Neuronal stem cell (in vitro differentiated cells): ENCODE results near the gene CORIN.

Experiments used
- DNase-seq: peaks from one replicate; pipeline ENCODE4 v3.0.0-alpha.2; 2013; ENCODE audit warnings: low spot score
- H2AFZ ChIP-seq: one replicate; pipeline ENCODE4 v1.6.1; 2013; ENCODE audit warnings: mild to moderate bottlenecking, low read length, inconsistent platforms
- H2AK5ac ChIP-seq: 2 replicates; pipeline ENCODE4 v1.6.1; 2013; ENCODE audit warnings: low read depth, mild to moderate bottlenecking, inconsistent platforms, low read length, moderate library complexity, mixed read lengths
- H2BK120ac ChIP-seq: 2 replicates; pipeline ENCODE4 v1.6.1; 2013; ENCODE audit warnings: low read depth, mild to moderate bottlenecking, inconsistent platforms, low read length, moderate library complexity, mixed read lengths
- H2BK12ac ChIP-seq: one replicate; pipeline ENCODE4 v1.6.1; 2013; ENCODE audit warnings: low read length, inconsistent platforms
- H2BK15ac ChIP-seq: 2 replicates; pipeline ENCODE4 v1.6.1; 2013; ENCODE audit warnings: mild to moderate bottlenecking, low read length, inconsistent platforms, mixed read lengths
- H2BK5ac ChIP-seq: one replicate; pipeline ENCODE4 v1.6.1; 2013; ENCODE audit warnings: inconsistent platforms, mild to moderate bottlenecking, low read length, moderate library complexity
- H3K14ac ChIP-seq: one replicate; pipeline ENCODE4 v1.6.1; 2013; ENCODE audit warnings: low read length, inconsistent platforms
- H3K18ac ChIP-seq: 2 replicates; pipeline ENCODE4 v1.6.1; 2013; ENCODE audit warnings: low read length, inconsistent platforms
- H3K23ac ChIP-seq: 2 replicates; pipeline ENCODE4 v1.6.1; 2013; ENCODE audit warnings: low read depth, mild to moderate bottlenecking, mixed read lengths, low read length, inconsistent platforms; ENCODE audit not compliant: poor library complexity
- H3K27ac ChIP-seq: replicated peaks from 3 replicates; pipeline ENCODE4 v1.5.1; 2013; ENCODE audit warnings: low read length, inconsistent platforms
- H3K27me3 ChIP-seq, 3 experiments: 2 replicates each; pipeline ENCODE4 v1.6.1; 2013; ENCODE audit warnings: low read length in 3 of 3, mild to moderate bottlenecking in 2 of 3, inconsistent platforms in 1 of 3, low read depth in 1 of 3, mixed read lengths in 1 of 3, moderate library complexity in 1 of 3; ENCODE audit not compliant: control insufficient read depth in 3 of 3, insufficient read depth in 3 of 3
- H3K36me3 ChIP-seq, 2 donors: replicated peaks in 1 of 2; 2 replicates each; pipeline ENCODE4 v1.6.1; 2013; ENCODE audit warnings: low read length in 2 of 2; ENCODE audit not compliant: control insufficient read depth in 2 of 2, insufficient read depth in 2 of 2
- H3K4ac ChIP-seq: 2 replicates; pipeline ENCODE4 v1.6.1; 2013; ENCODE audit warnings: inconsistent platforms, mild to moderate bottlenecking, low read length, moderate library complexity
- H3K4me1 ChIP-seq, 2 donors: 1 replicate in 1 of 2; 2 replicates in 1 of 2; pipeline ENCODE4 v1.6.1; 2013; ENCODE audit warnings: low read length in 2 of 2, low read depth in 1 of 2; ENCODE audit not compliant: control insufficient read depth in 2 of 2, insufficient read depth in 1 of 2
- H3K4me2 ChIP-seq: one replicate; pipeline ENCODE4 v1.6.1; 2013; ENCODE audit warnings: mild to moderate bottlenecking, low read length, inconsistent platforms; ENCODE audit not compliant: insufficient read depth, poor library complexity, severe bottlenecking
- H3K4me3 ChIP-seq, 2 donors: 2 replicates each; pipeline ENCODE4 v1.5.1; 2013; ENCODE audit warnings: low read length in 2 of 2, mild to moderate bottlenecking in 2 of 2, inconsistent platforms in 1 of 2, moderate library complexity in 1 of 2
- H3K79me1 ChIP-seq: one replicate; pipeline ENCODE4 v1.6.1; 2013; ENCODE audit warnings: low read depth, mild to moderate bottlenecking, inconsistent platforms, low read length, moderate library complexity
- H3K9ac ChIP-seq: one replicate; pipeline ENCODE4 v1.6.1; 2013; ENCODE audit warnings: mild to moderate bottlenecking, low read depth, low read length, inconsistent platforms; ENCODE audit not compliant: poor library complexity
- H3K9me3 ChIP-seq, 2 donors: replicated peaks in 1 of 2; 2 replicates each; pipeline versions ENCODE3 to v1.6.1; 2013; ENCODE audit warnings: low read length in 2 of 2, mild to moderate bottlenecking in 2 of 2, inconsistent platforms in 1 of 2, low read depth in 1 of 2, mixed read lengths in 1 of 2, moderate library complexity in 1 of 2; ENCODE audit not compliant: control insufficient read depth in 2 of 2, insufficient read depth in 1 of 2
- H4K8ac ChIP-seq: one replicate; pipeline ENCODE4 v1.6.1; 2013; ENCODE audit warnings: low read depth, mild to moderate bottlenecking, inconsistent platforms, low read length, moderate library complexity
- H4K91ac ChIP-seq: one replicate; pipeline ENCODE4 v1.6.1; 2013; ENCODE audit warnings: low read length, low read depth, mild to moderate bottlenecking, inconsistent platforms; ENCODE audit not compliant: poor library complexity
- WGBS, 2 donors: extraction: QIAGEN DNeasy Blood & Tissue Kit; methylation state at CpG; one replicate each; pipeline ENCODE4 v1.1.7; 2013; ENCODE audit warnings: missing lambda C conversion rate in 2 of 2, mixed read lengths in 1 of 2; ENCODE audit not compliant: insufficient read length in 2 of 2, insufficient replicate concordance in 1 of 2; ENCODE audit errors: extremely low coverage in 2 of 2; 5-methylcytosine and 5-hydroxymethylcytosine counted together

The CORIN gene

DNA sequence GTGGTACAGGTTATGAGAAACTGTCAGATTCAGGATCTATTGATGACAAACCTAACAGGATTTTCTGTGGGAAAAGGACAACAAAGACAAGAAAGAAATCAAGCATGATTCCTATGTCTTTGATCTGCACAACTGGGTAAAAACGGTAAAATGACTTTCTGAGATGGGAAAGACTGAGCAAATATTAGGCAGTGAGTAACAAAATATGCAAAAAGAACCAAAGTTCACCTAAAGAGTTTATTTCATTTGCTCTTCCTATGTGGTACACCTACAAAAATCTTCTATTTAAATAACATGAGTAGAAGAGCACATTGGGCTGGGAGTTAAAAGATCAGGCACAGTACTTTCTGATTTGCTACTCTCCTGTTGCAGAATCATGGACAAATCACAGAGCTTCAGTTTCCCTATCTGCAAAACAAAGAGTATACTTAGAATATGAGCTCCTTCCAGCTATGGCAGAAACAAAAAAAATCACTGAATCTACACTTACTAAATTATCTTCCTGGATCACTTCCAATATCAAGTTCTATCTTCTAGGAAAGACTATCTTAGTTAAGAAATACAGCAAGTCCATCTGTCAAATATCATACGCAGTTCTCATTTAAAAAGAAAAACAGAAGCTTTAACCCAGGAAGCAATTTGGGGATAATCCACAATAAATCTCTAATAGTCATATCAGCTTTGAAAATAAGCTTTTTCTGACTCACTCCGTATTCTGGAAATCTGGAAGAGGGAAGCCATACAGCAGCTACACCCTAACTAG, 39.1 kb upstream of the CORIN start:
- H2BK120ac ChIP-seq: no peak overlapping the region
- no peak overlapping the region for H2AFZ ChIP-seq
- H3K23ac ChIP-seq: no peak overlapping the region
- no peak overlapping the region for H3K4me2 ChIP-seq
- H2BK12ac ChIP-seq: no peak overlapping the region
- H3K14ac ChIP-seq: no peak overlapping the region
- H2AK5ac ChIP-seq: no peak overlapping the region
- peaks cover 12 to 90% of the 10 kb centered on the region in 2 donors for H3K36me3 ChIP-seq
- WGBS, 2 donors: no CpG with 5 or more reads among the region's 3 CpGs
- H3K4ac ChIP-seq: no peak overlapping the region
- H3K27me3 ChIP-seq: no peaks in the 10 kb centered on the region
- no peak overlapping the region for H4K91ac ChIP-seq
- no peak overlapping the region for H3K18ac ChIP-seq
- no peak overlapping the region for H2BK5ac ChIP-seq
- no peak overlapping the region for H3K4me3 ChIP-seq
- H3K9ac ChIP-seq: no peak overlapping the region
- H3K4me1 ChIP-seq: no peaks in the 10 kb centered on the region
- no peaks in the 10 kb centered on the region for H3K79me1 ChIP-seq
- no peak for DNase-seq
- peaks cover 1 to 23% of the 10 kb centered on the region in 2 donors for H3K9me3 ChIP-seq
- no peak overlapping the region for H3K27ac ChIP-seq
- no peak overlapping the region for H4K8ac ChIP-seq
- no peak overlapping the region for H2BK15ac ChIP-seq

GRCh38 chr4:47876310-47876709, 38.4 kb upstream of the CORIN start:
- H4K8ac ChIP-seq: no peak overlapping the region
- no peaks in the 10 kb centered on the region for H3K4me1 ChIP-seq
- H3K9ac ChIP-seq: no peak overlapping the region
- no peak overlapping the region for H2BK15ac ChIP-seq
- H3K4me2 ChIP-seq: no peak overlapping the region
- no peak overlapping the region for H3K23ac ChIP-seq
- peaks cover 1 to 23% of the 10 kb centered on the region in 2 donors for H3K9me3 ChIP-seq
- H3K36me3 ChIP-seq: peaks cover 12 to 90% of the 10 kb centered on the region in 2 donors
- no peak overlapping the region for H2AK5ac ChIP-seq
- H3K4me3 ChIP-seq: no peak overlapping the region
- H3K18ac ChIP-seq: no peak overlapping the region
- H2BK12ac ChIP-seq: no peak overlapping the region
- H3K14ac ChIP-seq: no peak overlapping the region
- DNase-seq: no peak
- H3K4ac ChIP-seq: no peak overlapping the region
- H2AFZ ChIP-seq: no peak overlapping the region
- H3K27ac ChIP-seq: no peak overlapping the region
- H2BK5ac ChIP-seq: no peak overlapping the region
- no peaks in the 10 kb centered on the region for H3K79me1 ChIP-seq
- H2BK120ac ChIP-seq: no peak overlapping the region
- no peaks in the 10 kb centered on the region for H3K27me3 ChIP-seq
- no peak overlapping the region for H4K91ac ChIP-seq

- H3K4me1 ChIP-seq: no peaks in the 10 kb centered on the region
- H3K23ac ChIP-seq: no peak overlapping the region
- no peaks in the 10 kb centered on the region for H3K27me3 ChIP-seq
- no peak overlapping the region for H4K8ac ChIP-seq
- H3K9me3 ChIP-seq: peaks cover 1 to 23% of the 10 kb centered on the region in 2 donors
- no peak overlapping the region for H2AK5ac ChIP-seq
- H2BK120ac ChIP-seq: no peak overlapping the region
- no peak for DNase-seq
- H3K4me3 ChIP-seq: no peak overlapping the region
- H3K14ac ChIP-seq: no peak overlapping the region
- no peak overlapping the region for H2BK15ac ChIP-seq
- no peak overlapping the region for H2BK5ac ChIP-seq
- H2AFZ ChIP-seq: no peak overlapping the region
- H3K9ac ChIP-seq: no peak overlapping the region
- WGBS, 2 donors: no CpG with 5 or more reads among the region's 3 CpGs
- no peak overlapping the region for H3K27ac ChIP-seq
- H3K18ac ChIP-seq: no peak overlapping the region
- no peak overlapping the region for H3K4me2 ChIP-seq
- no peak overlapping the region for H2BK12ac ChIP-seq
- H3K36me3 ChIP-seq: peaks cover 12 to 75% of the 10 kb centered on the region in 2 donors
- no peak overlapping the region for H3K4ac ChIP-seq
- no peak overlapping the region for H4K91ac ChIP-seq
- no peaks in the 10 kb centered on the region for H3K79me1 ChIP-seq
These were observed 36.1 kb upstream of the CORIN start for GRCh38 chr4:47873877-47874541.

DNA sequence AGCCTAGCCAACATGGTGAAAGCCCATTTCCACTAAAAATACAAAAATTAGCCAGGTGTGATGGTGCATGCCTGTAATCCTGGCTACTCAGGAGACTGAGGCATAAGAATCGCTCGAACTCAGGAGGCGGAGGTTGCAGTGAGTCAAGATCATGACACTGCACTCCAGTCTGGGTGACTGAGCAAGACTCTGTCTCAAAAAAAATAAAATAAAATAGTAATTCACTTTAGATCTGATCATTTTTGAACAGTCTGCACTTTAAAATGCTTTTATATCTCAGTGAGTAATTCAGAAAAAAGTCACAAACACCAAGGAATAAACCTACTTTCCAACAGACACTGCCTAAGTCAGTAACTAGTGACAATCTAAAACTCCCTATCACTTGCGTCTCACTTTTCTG, 25.6 kb upstream of the CORIN start:
- no peak overlapping the region for H3K4me3 ChIP-seq
- no CpG with 5 or more reads among the region's 4 CpGs for WGBS, 2 donors
- H4K8ac ChIP-seq: no peak overlapping the region
- H3K14ac ChIP-seq: no peak overlapping the region
- H2AFZ ChIP-seq: no peak overlapping the region
- H2BK5ac ChIP-seq: no peak overlapping the region
- H3K4me1 ChIP-seq: no peaks in the 10 kb centered on the region
- no peaks in the 10 kb centered on the region for H3K27me3 ChIP-seq
- no peak overlapping the region for H2BK12ac ChIP-seq
- no peak overlapping the region for H3K4ac ChIP-seq
- no peak overlapping the region for H3K27ac ChIP-seq
- no peak overlapping the region for H3K9ac ChIP-seq
- H3K9me3 ChIP-seq: no peaks in the 10 kb centered on the region
- no peak overlapping the region for H3K4me2 ChIP-seq
- H3K18ac ChIP-seq: no peak overlapping the region
- H3K23ac ChIP-seq: no peak overlapping the region
- H2AK5ac ChIP-seq: no peak overlapping the region
- no peak overlapping the region for H4K91ac ChIP-seq
- peaks cover 0 to 12% of the 10 kb centered on the region in 2 donors for H3K36me3 ChIP-seq
- DNase-seq: no peak
- H3K79me1 ChIP-seq: no peaks in the 10 kb centered on the region
- H2BK15ac ChIP-seq: no peak overlapping the region
- H2BK120ac ChIP-seq: no peak overlapping the region
